AG10803 (cell line): ENCODE measurements around the gene INO80B.

Experiments
- DNase-seq: peaks from one replicate; pipeline ENCODE4 v3.0.0; 2010; ENCODE audit warnings: low read depth
- H3K4me3 ChIP-seq: 2 replicates; pipeline ENCODE4 v1.5.1; 2011; ENCODE audit warnings: mild to moderate bottlenecking, low read length, control low read depth
- CTCF ChIP-seq: conservative IDR thresholded peaks from 2 replicates; pipeline ENCODE4 v1.5.1; 2011; ENCODE audit warnings: mild to moderate bottlenecking, low read length, control low read depth, inconsistent platforms

The INO80B gene

GRCh38 chr2:74444498-74445318, 10.2 kb upstream of the INO80B start:
- H3K4me3 ChIP-seq = no peak overlapping the region
- no peak for TF ChIP-seq CTCF

GRCh38 chr2:74447230-74447999, 7.5 kb upstream of the INO80B start:
- TF ChIP-seq CTCF = no peak
- no peak for DNase-seq
- H3K4me3 ChIP-seq = no peak overlapping the region

More at GRCh38 chr2:74444498-74445318, 10.2 kb upstream of the INO80B start:
- no peak for DNase-seq

GRCh38 chr2:74448771-74449170, 6.1 kb upstream of the INO80B start:
- no peak for TF ChIP-seq CTCF
- DNase-seq = no peak
- no peak overlapping the region for H3K4me3 ChIP-seq

GRCh38 chr2:74450570-74451190, 4.2 kb upstream of the INO80B start:
- H3K4me3 ChIP-seq = no peak overlapping the region
- no peak for DNase-seq
- TF ChIP-seq CTCF = no peak

- no peak for TF ChIP-seq CTCF
- no peak for DNase-seq
- H3K4me3 ChIP-seq = peak overlapping the region; percentile 79
These were observed 2.3 kb downstream of the INO80B start for GRCh38 chr2:74457129-74457548.

GRCh38 chr2:74457549-74458131, 2.8 kb downstream of the INO80B start:
- H3K4me3 ChIP-seq = peak overlapping the region; percentile 79
- TF ChIP-seq CTCF = no peak
- no peak for DNase-seq
